ENCODE measurements around the gene NR4A3.

- TF ChIP-seq EZH2 (IDR thresholded peaks at IDR 0.05; ENCODE audit: low read length, missing control alignments) (no peak), CTCF (conservative IDR thresholded peaks at IDR 0.05 in 1 of 2, IDR thresholded peaks at IDR 0.05 in 1 of 2; ENCODE audit: low read depth in 1 of 2, low read length in 2 of 2) (no peak)
Measured at GRCh38 chr9:99822109-99822805, 572 bp downstream of the NR4A3 start.

Measured in fibroblast of lung (primary cell).